Breast epithelium (tissue), 3 donors: ENCODE data around the gene TKT.

Source experiments
- CTCF ChIP-seq, 3 donors: fragments of 450-650 bp; IDR thresholded peaks; one replicate each; pipeline ENCODE4 v1.5.1; 2016 to 2017; ENCODE audit warnings: antibody characterized with exemption in 3 of 3, mild to moderate bottlenecking in 3 of 3, moderate library complexity in 3 of 3
- POLR2A ChIP-seq: fragments of 450-650 bp; IDR thresholded peaks from one replicate; pipeline ENCODE4 v1.6.1; 2016; ENCODE audit warnings: antibody characterized with exemption, mild to moderate bottlenecking, moderate library complexity
- POLR2AphosphoS5 ChIP-seq, 3 donors: sonication (generic); formaldehyde crosslinking; IDR thresholded peaks; one replicate each; pipeline ENCODE4 v1.6.1; 2017; ENCODE audit warnings: antibody characterized with exemption in 3 of 3

- no peak for TF ChIP-seq CTCF (IDR thresholded peaks at IDR 0.05)
- TF ChIP-seq POLR2A, result no peak
- no peak for TF ChIP-seq POLR2AphosphoS5 (IDR thresholded peaks at IDR 0.05)
These were observed 1.1 kb downstream of the TKT start for GRCh38 chr3:53254509-53255422.
